ENCODE measurements around the gene TMEM232. TPM values are rescaled to one million over a fixed set of nuclear protein-coding genes. Genes with fewer than 3 reads are reported as not detected.

TMEM232 gene
- total RNA-seq, 4 donors from 2014 or later = 0.54 to 2.3 (median 0.93) TPM

DNA sequence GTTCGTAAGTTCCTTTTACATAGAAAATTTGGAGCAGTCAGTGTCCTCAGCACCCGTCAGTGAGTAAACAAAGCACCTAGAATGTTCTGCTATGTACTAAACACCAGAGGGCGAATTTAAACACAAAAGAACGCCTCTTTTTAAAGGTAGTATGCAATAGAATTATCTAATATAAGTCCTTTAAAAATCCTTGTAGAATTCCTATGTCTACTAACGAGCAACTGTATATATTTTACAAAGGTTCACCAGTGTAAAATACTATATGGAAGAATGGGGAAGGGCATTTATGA, 499 bp upstream of the TMEM232 start:
- 67 to 73% methylated on average over 5 of the region's 5 CpGs for WGBS, 2 donors
- no peak for TF ChIP-seq POLR2A (IDR thresholded peaks at IDR 0.05)
- TF ChIP-seq, protein P1, sequence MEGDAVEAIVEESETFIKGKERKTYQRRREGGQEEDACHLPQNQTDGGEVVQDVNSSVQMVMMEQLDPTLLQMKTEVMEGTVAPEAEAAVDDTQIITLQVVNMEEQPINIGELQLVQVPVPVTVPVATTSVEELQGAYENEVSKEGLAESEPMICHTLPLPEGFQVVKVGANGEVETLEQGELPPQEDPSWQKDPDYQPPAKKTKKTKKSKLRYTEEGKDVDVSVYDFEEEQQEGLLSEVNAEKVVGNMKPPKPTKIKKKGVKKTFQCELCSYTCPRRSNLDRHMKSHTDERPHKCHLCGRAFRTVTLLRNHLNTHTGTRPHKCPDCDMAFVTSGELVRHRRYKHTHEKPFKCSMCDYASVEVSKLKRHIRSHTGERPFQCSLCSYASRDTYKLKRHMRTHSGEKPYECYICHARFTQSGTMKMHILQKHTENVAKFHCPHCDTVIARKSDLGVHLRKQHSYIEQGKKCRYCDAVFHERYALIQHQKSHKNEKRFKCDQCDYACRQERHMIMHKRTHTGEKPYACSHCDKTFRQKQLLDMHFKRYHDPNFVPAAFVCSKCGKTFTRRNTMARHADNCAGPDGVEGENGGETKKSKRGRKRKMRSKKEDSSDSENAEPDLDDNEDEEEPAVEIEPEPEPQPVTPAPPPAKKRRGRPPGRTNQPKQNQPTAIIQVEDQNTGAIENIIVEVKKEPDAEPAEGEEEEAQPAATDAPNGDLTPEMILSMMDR (IDR thresholded peaks at IDR 0.05) = no peak
- no peak overlapping the region for H3K4me3 ChIP-seq (ENCODE audit: low read depth, poor library complexity, severe bottlenecking)
- DNase-seq (ENCODE audit: low spot score in 2 of 2) = no peak
- intact Hi-C loops (cut with DNase I; ENCODE audit: low total_unique reads) = no loop called here

DNA sequence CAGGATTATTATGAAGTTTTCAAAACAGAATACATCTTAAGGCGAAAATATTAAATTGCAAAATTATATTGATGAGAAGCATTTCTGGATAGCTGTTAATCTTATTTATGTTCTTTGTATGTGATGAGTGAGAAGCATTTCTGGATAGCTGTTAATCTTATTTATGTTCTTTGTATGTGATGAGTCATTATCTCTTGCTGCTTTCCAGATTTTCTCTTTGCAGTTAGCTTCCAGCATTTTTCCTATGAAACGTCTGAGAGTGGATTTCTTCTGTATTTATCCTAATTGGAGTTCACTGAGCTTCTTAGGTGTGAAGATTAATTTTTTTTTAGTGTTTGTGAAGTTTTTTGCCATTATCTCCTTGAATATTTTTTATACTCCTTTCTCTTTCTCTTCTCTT, 8.2 kb downstream of the TMEM232 start:
- no peak for DNase-seq (ENCODE audit: low spot score in 2 of 2)
- 30 to 33% methylated on average over 2 of the region's 2 CpGs for WGBS, 2 donors
- H3K4me3 ChIP-seq (ENCODE audit: low read depth, poor library complexity, severe bottlenecking) = no peak overlapping the region
- no peak for TF ChIP-seq POLR2A (IDR thresholded peaks at IDR 0.05)
- TF ChIP-seq, protein P1 (IDR thresholded peaks at IDR 0.05) = no peak
- intact Hi-C loops (cut with DNase I; ENCODE audit: low total_unique reads) = no loop called here

DNA sequence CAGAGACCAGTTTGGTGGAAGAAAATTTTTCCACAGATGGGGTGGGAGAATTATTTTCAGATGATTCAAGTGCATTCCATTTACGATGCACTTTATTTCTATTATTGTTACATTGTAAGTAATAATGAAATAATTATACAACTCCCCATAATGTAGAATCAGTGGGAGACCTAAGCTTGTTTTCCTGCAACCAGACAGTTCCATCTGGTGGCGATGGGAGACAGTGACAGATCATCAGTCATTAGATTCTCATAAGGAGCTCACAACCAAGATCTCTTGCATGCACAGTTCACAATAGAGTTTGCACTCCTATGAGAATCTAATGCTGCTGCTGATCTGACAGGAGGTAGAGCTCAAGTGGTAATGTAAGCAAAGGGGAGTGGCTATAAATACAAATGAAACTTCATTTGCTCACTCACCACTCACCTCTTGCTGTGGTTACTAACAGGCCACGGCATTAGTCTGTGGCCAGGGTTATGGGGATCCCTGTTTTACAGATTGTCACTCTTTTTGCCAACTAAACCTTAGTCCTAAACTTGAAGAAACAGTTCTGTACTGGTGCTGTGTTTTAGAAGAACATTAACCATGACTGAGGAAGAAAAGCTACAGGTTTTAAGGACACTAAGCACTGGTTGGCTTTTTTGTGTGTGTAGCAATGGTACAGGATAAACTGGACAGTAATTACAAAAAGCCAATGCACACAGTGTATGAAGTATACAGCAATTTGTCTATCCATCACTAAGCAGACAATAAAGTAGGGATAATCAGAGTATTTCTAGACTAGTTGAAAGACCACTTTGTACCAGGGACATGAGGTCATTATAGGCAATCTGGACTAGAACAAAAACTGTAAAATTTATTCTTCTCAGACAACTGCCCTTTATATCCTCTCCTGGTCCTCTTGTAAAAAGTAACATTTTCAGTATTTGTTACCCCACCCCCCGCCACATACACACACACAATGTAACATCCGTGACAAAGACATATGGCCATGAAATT, 9.9 kb downstream of the TMEM232 start:
- intact Hi-C loops (cut with DNase I; ENCODE audit: low total_unique reads) = no loop called here
- H3K4me3 ChIP-seq (ENCODE audit: low read depth, poor library complexity, severe bottlenecking) = no peak overlapping the region
- DNase-seq (ENCODE audit: low spot score in 2 of 2) = no peak
- WGBS, 2 donors = 89 to 90% methylated on average over 5 of the region's 5 CpGs
- TF ChIP-seq POLR2A (IDR thresholded peaks at IDR 0.05) = no peak
- TF ChIP-seq, protein P1 (IDR thresholded peaks at IDR 0.05) = no peak

DNA sequence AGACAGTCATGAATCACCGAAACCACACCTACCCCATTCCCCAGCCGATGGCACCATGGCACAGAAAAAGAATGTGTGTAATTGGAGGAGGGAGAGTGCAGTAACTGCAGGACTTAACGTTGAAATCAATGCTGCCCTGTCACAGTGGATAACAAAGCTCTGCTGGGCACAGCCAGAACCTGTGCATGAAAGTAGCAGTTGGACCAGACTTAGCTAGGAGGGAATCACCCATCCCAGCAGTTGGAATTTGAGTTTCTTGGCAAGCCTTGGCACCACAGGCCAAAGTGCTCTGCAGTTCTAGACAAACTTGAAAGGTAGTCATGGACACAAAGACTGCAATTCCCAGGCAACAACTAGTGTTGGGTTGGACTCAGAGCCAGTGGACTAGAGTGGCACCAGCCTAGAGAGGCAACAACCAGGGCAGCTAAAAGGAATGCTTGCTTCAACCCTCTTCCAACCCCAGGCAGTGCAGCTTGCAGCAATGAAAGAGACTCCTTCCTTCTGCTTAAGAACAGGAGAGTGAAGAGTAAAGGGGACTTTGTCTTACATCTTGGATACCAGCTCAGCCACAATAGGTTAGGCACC, 19.1 kb downstream of the TMEM232 start:
- WGBS, 2 donors = 66 to 68% methylated on average over 3 of the region's 3 CpGs
- no peak overlapping the region for H3K4me3 ChIP-seq (ENCODE audit: low read depth, poor library complexity, severe bottlenecking)
- TF ChIP-seq, protein P1 (IDR thresholded peaks at IDR 0.05) = no peak
- TF ChIP-seq POLR2A (IDR thresholded peaks at IDR 0.05) = no peak
- intact Hi-C loops (cut with DNase I; ENCODE audit: low total_unique reads) = no loop called here
- no peak for DNase-seq (ENCODE audit: low spot score in 2 of 2)

DNA sequence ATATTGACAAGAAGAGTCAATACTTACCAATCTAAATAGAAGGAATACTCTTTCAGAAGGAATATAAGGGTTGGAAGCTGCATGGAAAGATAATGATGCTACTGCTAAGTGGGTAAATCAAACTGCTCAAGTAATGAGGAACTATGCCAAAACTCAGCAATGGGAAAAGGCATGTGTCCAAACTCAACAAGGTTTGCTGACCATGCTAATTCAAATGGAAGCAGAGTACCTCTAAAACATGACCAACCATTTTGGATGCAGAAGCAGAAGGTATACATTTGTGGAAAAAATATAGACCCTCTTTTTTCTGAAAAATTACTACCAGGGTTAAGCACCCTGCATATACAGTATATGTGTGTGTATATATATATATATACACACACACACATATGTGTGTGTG, 21.1 kb downstream of the TMEM232 start:
- intact Hi-C loops (cut with DNase I; ENCODE audit: low total_unique reads) = no loop called here
- DNase-seq (ENCODE audit: low spot score in 2 of 2) = no peak
- TF ChIP-seq, protein P1 (IDR thresholded peaks at IDR 0.05) = no peak
- TF ChIP-seq POLR2A (IDR thresholded peaks at IDR 0.05) = no peak
- H3K4me3 ChIP-seq (ENCODE audit: low read depth, poor library complexity, severe bottlenecking) = no peak overlapping the region

Measured in lower leg skin (tissue), 4 donors.